K562 (cell line): ENCODE results near the gene ATP13A2. TPM values are rescaled to one million over a fixed set of nuclear protein-coding genes. Genes with fewer than 3 reads are reported as not detected.

Source experiments
- ATAC-seq: fragments of 200-7000 bp; cut with Tn5 transposase; 3 replicates; pipeline ENCODE4 v1.9.1; 2020; ENCODE audit warnings: moderate library complexity
- BruUV-seq: library from RNA; stranded (reverse); fragments of 400-500 nt; replicated peaks from 2 replicates; lab custom pipeline; 2021; lab: Mats Ljungman, UMichigan
- CTCF ChIA-PET: fragments of 300-600 bp; formaldehyde crosslinking; extraction: SDS; loops from one replicate; lab custom pipeline; 2021; ENCODE audit warnings: low intra/inter-chr PET ratio; lab: Yijun Ruan, JAX
- POLR2A ChIA-PET: fragments of 300-600, 350-650 bp; sonication (Branson Sonifier 250); formaldehyde crosslinking; extraction: SDS; loops from one replicate; lab custom pipeline; 2021; ENCODE audit warnings: antibody characterized with exemption, inconsistent platforms; lab: Yijun Ruan, JAX
- DNase-seq, 4 experiments: peaks; one replicate each; pipeline versions ENCODE4 v3.0.0 to v3.0.0-alpha.2; 2011 to 2018; ENCODE audit warnings: low spot score in 3 of 4, mixed read lengths in 3 of 4; ENCODE audit errors: extremely low read depth in 1 of 4
- FAIRE-seq: peaks from 2 replicates; lab custom pipeline; 2011; peaks lifted over from hg19 to GRCh38; lab: Jason Lieb, UNC
- H2AFZ ChIP-seq: 2 replicates; pipeline ENCODE4 v1.6.0; 2011; ENCODE audit warnings: low read depth, low read length, control low read depth, inconsistent platforms
- H3K27ac ChIP-seq: fragments of 200-600 bp; 3 replicates; pipeline ENCODE4 v1.8.0; 2011; ENCODE audit warnings: low read depth, mild to moderate bottlenecking, control low read depth, inconsistent platforms, low read length, moderate library complexity, mixed read lengths; ENCODE audit errors: extremely low read depth
- H3K27me3 ChIP-seq, 2 experiments: fragments of 300-600 bp in 1 of 2; 2 replicates in 1 of 2; 3 replicates in 1 of 2; pipeline versions ENCODE4 v1.6.0 to v1.8.0; 2011; ENCODE audit warnings: inconsistent platforms in 2 of 2, low read length in 2 of 2, mild to moderate bottlenecking in 1 of 2, mixed read lengths in 1 of 2, moderate library complexity in 1 of 2; ENCODE audit not compliant: control insufficient read depth in 2 of 2, insufficient read depth in 2 of 2
- H3K36me3 ChIP-seq: fragments of 300-600 bp; 3 replicates; pipeline ENCODE4 v1.8.0; 2011; ENCODE audit warnings: mild to moderate bottlenecking, low read length, inconsistent platforms; ENCODE audit not compliant: control insufficient read depth, insufficient read depth
- H3K4me1 ChIP-seq, 2 experiments: fragments of 200-600 bp in 1 of 2; replicated peaks in 1 of 2; 2 replicates in 1 of 2; 3 replicates in 1 of 2; pipeline versions ENCODE4 v1.5.1 to v1.8.0; 2011; ENCODE audit warnings: inconsistent platforms in 2 of 2, low read length in 2 of 2, mild to moderate bottlenecking in 1 of 2, mixed read lengths in 1 of 2, moderate library complexity in 1 of 2; ENCODE audit not compliant: control insufficient read depth in 2 of 2, insufficient read depth in 2 of 2
- H3K4me2 ChIP-seq: 2 replicates; pipeline ENCODE4 v1.6.1; 2011; ENCODE audit warnings: low read length, control low read depth, inconsistent platforms, mixed read lengths; ENCODE audit not compliant: insufficient read depth
- H3K4me3 ChIP-seq: fragments of 200-600 bp; sonication (generic), shearing (Covaris generic); 2 replicates; pipeline ENCODE4 v1.5.1; 2016; ENCODE audit warnings: control low read depth, inconsistent platforms
- H3K79me2 ChIP-seq: fragments of 200-600 bp; 3 replicates; pipeline ENCODE4 v1.8.0; 2011; ENCODE audit warnings: low read length, inconsistent platforms; ENCODE audit not compliant: control insufficient read depth, insufficient read depth
- H3K9ac ChIP-seq, 2 experiments: 2 replicates each; pipeline versions ENCODE4 v1.6.0 to v1.6.1; 2011; ENCODE audit warnings: low read depth in 2 of 2, low read length in 2 of 2, control low read depth in 1 of 2, inconsistent platforms in 1 of 2, mild to moderate bottlenecking in 1 of 2, mixed read lengths in 1 of 2; ENCODE audit not compliant: insufficient read depth in 1 of 2
- H3K9me1 ChIP-seq: one replicate; pipeline ENCODE4 v1.6.0; 2011; ENCODE audit warnings: inconsistent platforms, mild to moderate bottlenecking, low read length, moderate library complexity; ENCODE audit not compliant: control insufficient read depth, insufficient read depth
- H3K9me3 ChIP-seq: replicated peaks from 2 replicates; pipeline ENCODE4 v1.5.1; 2011; ENCODE audit warnings: low read depth, low read length, inconsistent platforms; ENCODE audit not compliant: control insufficient read depth, insufficient read depth
- H4K20me1 ChIP-seq: replicated peaks from 2 replicates; pipeline ENCODE4 v1.6.1; 2011; ENCODE audit warnings: low read length, inconsistent platforms, mixed read lengths; ENCODE audit not compliant: control insufficient read depth, insufficient read depth
- CBX8 ChIP-seq: fragments of 200-600 bp; sonication (generic); IDR thresholded peaks from 2 replicates; pipeline ENCODE4 v1.6.1; 2012; ENCODE audit warnings: borderline replicate concordance, mixed run types, low read depth, mild to moderate bottlenecking, moderate library complexity, mixed read lengths, low read length, control low read depth, inconsistent platforms; ENCODE audit not compliant: poor library complexity, severe bottlenecking; ENCODE audit errors: extremely low read depth
- ESRRA ChIP-seq: fragments of 450-650 bp; IDR thresholded peaks from 2 replicates; pipeline ENCODE4 v1.6.1; 2014; ENCODE audit warnings: low read depth, mild to moderate bottlenecking, moderate library complexity, borderline replicate concordance
- ETV1 ChIP-seq: fragments of 450-650 bp; conservative IDR thresholded peaks from 2 replicates; pipeline ENCODE4 v1.6.1; 2016; ENCODE audit warnings: missing genetic modification characterization, control low read depth, low read depth, missing compliant biosample characterization
- HNRNPL ChIP-seq: fragments of 200-400 bp; formaldehyde crosslinking; IDR thresholded peaks from 2 replicates; pipeline ENCODE4 v1.6.1; 2017; ENCODE audit warnings: low read depth, mild to moderate bottlenecking, low read length
- RBM14 ChIP-seq: fragments of 200-400 bp; formaldehyde crosslinking; IDR thresholded peaks from 2 replicates; pipeline ENCODE4 v1.6.1; 2018; ENCODE audit warnings: low read depth, mild to moderate bottlenecking, low read length, moderate library complexity, borderline replicate concordance; ENCODE audit not compliant: insufficient read depth
- WHSC1 ChIP-seq: IDR thresholded peaks from one replicate; pipeline ENCODE4 v1.6.1; 2012; ENCODE audit warnings: low read length, control low read depth, inconsistent platforms
- ZNF121 ChIP-seq: sonication (generic); formaldehyde crosslinking; conservative IDR thresholded peaks from 2 replicates; pipeline ENCODE4 v1.8.0; 2022; ENCODE audit warnings: missing genetic modification reagents
- WGBS: fragments of 100-300 bp; shearing (Covaris generic); methylation state at CpG from one replicate; pipeline ENCODE4 v1.1.6; 2016; ENCODE audit warnings: low coverage, mixed read lengths; ENCODE audit not compliant: insufficient coverage; ENCODE audit errors: missing lambda C conversion rate; 5-methylcytosine and 5-hydroxymethylcytosine counted together
- in situ Hi-C: fragments of 300-500 bp; cut with MboI; formaldehyde crosslinking; loops from 4 replicates; pipeline ENCODE4 v1.15.0; 2018; ENCODE audit warnings: inconsistent platforms, mixed read lengths
- intact Hi-C: fragments of 100-400 bp; cut with micrococcal nuclease; formaldehyde crosslinking; loops from 2 replicates; pipeline ENCODE4 v1.14.2; 2022
- polyA plus RNA-seq, 8 experiments: library from polyadenylated mRNA; depleted of rRNA in 4 of 8; stranded (reverse) in 5 of 8; unstranded in 3 of 8; fragments of >200 nt; fragmentation: Nextera tagmentation in 2 of 8; fragmentation: Illumina TruSeq in 1 of 8; extraction: Ambion mirVana in 2 of 8; extraction: Trizol in 1 of 8; gene quantifications; 2 replicates each; pipeline versions ENCODE4 v1.2.1 to v1.2.3, GENCODE V29; 2011 to 2014; ENCODE audit warnings: inconsistent platforms in 1 of 8, missing spikeins in 1 of 8
- total RNA-seq, 7 experiments: library from RNA; depleted of rRNA in 6 of 7; stranded (reverse); fragments of >200 nt in 6 of 7; fragmentation: Illumina TruSeq in 2 of 7; extraction: Trizol in 2 of 7; gene quantifications; 2 replicates each; pipeline versions ENCODE4 v1.2.1 to v1.2.3, GENCODE V29; 2011 to 2021; ENCODE audit warnings: low replicate concordance in 1 of 7

Gene ATP13A2
- total and polyA plus RNA-seq, 9 of the 15 experiments (the other 6 are each of a cell fraction or from before 2014, with no cell fraction given), result 0.36 to 56.3 (median 16.3) TPM

DNA sequence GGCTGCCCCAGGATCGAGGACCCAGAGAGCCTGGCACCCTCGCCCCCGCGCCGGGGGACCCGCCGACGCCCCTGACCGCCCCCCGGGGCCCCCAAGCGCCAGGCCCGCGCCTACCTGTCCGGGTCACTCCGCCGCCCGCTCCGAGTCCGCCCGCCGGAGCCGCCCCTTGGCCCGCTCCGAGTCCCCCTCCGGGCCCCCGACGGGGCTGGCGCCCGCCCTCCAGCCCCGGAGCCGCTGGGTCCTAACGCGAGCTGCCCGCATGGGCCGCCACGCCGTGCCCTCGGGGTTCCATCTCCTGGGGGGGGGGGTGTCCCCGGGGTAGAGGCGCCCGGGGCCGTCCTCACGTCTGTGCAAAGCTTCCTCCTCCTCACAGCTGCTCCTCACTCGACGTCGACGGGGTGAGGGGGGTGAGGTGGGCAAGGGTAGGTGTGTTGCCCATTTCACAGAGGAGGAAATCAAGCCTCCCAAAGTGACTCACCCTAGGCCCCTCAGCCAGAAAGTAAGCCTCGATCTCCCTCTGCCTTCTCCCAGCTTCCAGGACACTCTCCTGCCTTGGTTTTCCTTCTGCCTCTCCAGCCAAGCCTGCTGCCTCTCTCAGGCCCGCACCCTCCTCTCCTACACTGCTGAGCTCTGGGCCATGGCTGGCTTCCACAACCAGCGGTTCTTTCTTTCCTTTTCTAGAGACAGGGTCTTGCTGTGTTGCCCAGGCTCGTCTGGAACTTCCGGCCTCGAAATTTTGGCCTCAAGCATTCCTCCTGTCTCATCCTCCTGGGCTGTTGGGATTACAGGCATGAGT, 31.1 kb downstream of the ATP13A2 start, which contains the start of gene MFAP2:
Gene MFAP2, minus strand, starts transcription at position 148 of the 796 bp plus-strand sequence. CDS start 2,347 bp downstream, outside the sequence.
- POLR2A ChIA-PET, result interaction anchor here (0.6 to 1.8 kb wide), 4 partner anchors 9 to 121 kb away, joined by 3 to 5 read pairs (median 4); no protein-coding TSS in a partner anchor
- H3K9me1 ChIP-seq, result no peaks in the 10 kb centered on the region
- no peak within 1 kb of the TSS for H3K27ac ChIP-seq
- ATAC-seq (no peak), FAIRE-seq (no peak), DNase-seq (no peak)
- H3K36me3 ChIP-seq, result peaks cover under 1% of the 10 kb centered on the region; the same call in 1 of the 3 replicates
- intact Hi-C loops, result no loop called here
- H3K9me3 ChIP-seq, result no peaks in the 10 kb centered on the region
- in situ Hi-C loops, result no loop called here
- H3K9ac ChIP-seq, result peak within 1 kb of the TSS in 1 of 2 experiments; percentile 20; a peak in 1 of 4 replicates
- no peaks in the 10 kb centered on the region for H3K79me2 ChIP-seq
- peaks cover 18% of the 10 kb centered on the region; the same call in 1 of the 2 replicates for H4K20me1 ChIP-seq
- 12% methylated on average over 24 of the region's 53 CpGs for WGBS
- no peak within 1 kb of the TSS for H3K4me2 ChIP-seq
- 0 out of 2 replicates have a peak, but pooled peaks have one; percentile 25 for TF ChIP-seq HNRNPL
- TF ChIP-seq ZNF121 (CRISPR knock-in tag), result peak; percentile 86
- TF ChIP-seq WHSC1, result no peak
- TF ChIP-seq ESRRA, result no peak
- TF ChIP-seq CBX8, result no peak
- TF ChIP-seq RBM14, result no peak
- TF ChIP-seq ETV1 (tag), result peak; percentile 41; the same call in 1 of the 2 replicates
- no peak within 1 kb of the TSS for H3K4me3 ChIP-seq
- peaks cover 17 to 25% of the 10 kb centered on the region in 2 experiments; a peak in 3 of 5 replicates for H3K27me3 ChIP-seq
- CTCF ChIA-PET, result no interaction called here
- no TSS peak for BruUV-seq
- no peak within 1 kb of the TSS for H2AFZ ChIP-seq
- peaks cover 0 to 34% of the 10 kb centered on the region in 2 experiments; a peak in 2 of 5 replicates for H3K4me1 ChIP-seq
